Kidney capillary endothelial cell (primary cell): ENCODE measurements around the gene GPR82.
"Not testable (repeated sequence)": the region's sequence is repeated elsewhere in the genome, so short reads cannot be mapped to it uniquely, and the experiment has no call there.

Experiments
- DNase-seq: peaks from one replicate; pipeline ENCODE4 v3.0.0-alpha.2; 2018; ENCODE audit warnings: low spot score

Gene GPR82, protein sequence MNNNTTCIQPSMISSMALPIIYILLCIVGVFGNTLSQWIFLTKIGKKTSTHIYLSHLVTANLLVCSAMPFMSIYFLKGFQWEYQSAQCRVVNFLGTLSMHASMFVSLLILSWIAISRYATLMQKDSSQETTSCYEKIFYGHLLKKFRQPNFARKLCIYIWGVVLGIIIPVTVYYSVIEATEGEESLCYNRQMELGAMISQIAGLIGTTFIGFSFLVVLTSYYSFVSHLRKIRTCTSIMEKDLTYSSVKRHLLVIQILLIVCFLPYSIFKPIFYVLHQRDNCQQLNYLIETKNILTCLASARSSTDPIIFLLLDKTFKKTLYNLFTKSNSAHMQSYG

DNA sequence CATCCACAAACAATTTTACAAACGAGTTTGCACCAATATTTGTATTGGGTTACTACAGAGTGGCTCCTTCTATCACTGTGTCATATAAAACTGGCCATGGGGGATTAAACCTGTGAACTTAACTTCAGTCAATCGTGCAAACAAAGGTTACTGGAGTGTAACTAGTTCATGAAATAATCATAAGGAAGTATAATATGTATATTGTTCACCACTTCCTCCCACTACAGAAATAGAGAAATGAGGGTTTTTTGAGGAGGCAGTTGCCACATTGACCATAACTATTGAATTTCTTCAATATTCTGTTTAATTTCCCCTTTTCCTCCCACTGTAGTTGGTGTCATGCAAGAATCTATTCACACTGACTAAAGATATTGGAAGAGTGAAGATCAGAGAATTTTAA is at the start of gene GPR82:
Gene GPR82, plus strand, starts transcription at position 356 of the 400 bp plus-strand sequence. CDS start 2,846 bp downstream, outside the sequence.
- DNase-seq, result no peak

DNA sequence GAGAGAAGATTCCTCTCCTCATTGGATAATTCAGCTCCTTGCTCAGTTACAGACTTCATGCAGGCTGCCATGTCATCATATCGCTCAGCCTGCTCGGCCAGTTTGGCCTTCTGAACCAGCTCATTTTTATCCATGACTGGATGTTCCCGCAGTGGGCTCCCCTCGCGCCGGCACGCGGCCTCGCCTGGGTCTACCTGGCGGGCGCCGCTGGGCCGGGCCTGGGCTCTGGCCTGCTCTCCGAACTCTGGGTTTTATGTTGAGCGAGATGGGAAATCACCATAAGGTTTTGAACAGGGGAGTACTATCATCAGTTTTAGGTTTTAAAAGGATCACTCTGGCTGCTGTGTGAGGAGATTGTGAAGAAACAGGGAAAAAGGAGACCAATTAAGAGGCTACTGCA is 47.6 kb upstream of the GPR82 start:
- not testable (repeated sequence) for DNase-seq

DNA sequence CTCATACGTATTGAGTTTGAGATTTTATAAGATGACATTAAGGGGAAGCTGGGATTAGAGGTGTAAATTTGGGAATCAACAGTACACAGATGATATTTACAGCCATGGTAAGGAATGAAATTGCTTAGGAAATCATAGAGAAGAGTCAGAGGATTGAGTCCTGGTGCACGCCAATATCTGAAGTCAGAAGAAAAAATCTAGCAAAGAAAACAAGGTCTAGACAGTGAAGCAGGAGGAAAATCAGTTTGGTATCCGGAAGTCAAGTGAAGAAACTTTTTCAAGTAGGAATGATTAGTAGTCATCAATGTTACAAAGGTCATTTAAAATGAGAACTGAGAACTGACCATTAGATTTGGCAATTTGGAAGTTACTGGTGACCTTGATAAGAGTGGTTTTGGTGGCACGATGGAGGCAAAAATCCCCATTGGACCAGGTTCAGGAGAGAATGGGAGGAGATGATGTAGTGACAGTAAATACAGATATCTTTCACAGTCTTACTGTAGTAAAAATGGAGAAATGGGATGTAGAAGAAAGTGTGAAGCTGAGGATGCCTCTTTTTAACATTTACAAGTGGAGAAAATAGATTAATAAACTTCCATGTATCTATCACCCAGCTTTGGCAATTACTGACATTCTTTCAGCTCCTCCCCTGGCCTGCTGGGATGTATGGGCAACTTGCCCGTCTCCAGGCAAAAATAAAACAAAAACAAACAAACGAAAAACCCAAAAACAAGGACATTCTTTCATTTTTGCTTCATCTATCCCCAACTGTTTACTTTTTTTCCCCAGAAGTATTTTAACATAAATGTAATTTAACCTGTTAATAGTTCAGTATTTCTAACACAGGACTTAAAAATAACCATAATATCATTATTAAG is 46.6 kb upstream of the GPR82 start:
- no peak for DNase-seq

DNA sequence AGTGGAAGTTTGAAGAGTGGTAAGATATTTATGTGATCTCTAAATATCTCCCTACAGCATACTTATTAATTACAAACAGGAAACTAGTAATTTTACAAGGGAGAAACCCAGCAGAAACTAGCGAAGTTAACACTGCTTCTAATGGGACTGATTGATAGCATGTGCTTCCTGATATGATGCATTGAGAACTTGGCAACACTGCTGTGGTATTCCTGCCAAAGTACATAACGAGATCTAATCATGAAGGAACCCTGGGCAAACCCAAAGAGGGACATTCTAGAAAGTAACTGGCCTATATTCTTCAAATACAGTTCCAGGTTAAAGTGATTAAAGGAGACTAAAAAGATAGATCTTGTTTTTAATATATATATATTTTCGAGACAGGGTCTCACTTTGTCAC is 39.8 kb upstream of the GPR82 start:
- no peak for DNase-seq

DNA sequence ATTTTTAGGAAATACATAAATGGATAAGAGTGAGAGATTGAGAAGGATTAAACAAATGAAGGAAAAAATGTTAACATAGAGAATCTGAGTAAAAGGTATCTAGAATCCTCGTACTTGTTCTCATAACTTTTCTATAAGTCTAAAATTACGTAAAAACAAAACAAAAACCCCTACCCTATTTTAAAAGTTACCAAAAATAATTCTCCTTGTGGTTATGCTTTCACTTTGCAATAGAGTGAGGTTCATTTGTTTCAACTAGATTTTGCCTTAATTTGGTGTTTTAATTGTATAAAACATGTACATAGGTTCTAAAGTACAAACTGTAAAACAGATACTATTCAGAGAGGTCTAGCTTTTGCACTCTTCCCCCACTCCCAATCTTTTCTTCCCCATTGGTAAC is 39.0 kb upstream of the GPR82 start:
- no peak for DNase-seq

DNA sequence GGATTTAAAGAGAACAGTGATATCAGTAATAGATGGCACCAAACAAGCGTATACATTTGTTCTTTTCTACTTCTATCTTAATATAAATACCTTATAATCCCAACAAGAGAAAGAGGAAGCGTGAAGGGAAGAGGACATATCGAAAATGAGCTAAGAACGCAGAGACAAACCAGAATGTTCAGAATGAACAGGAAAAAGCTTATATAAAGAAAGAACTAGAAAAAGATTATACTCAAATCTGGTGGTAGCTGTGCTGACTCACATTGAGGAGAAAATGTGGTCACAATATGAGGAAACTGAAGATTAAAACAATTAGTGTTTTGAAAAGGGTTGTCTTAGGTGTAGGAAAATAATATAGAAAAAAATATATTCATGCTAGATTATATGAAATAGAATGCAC is 37.2 kb upstream of the GPR82 start:
- DNase-seq, result no peak

DNA sequence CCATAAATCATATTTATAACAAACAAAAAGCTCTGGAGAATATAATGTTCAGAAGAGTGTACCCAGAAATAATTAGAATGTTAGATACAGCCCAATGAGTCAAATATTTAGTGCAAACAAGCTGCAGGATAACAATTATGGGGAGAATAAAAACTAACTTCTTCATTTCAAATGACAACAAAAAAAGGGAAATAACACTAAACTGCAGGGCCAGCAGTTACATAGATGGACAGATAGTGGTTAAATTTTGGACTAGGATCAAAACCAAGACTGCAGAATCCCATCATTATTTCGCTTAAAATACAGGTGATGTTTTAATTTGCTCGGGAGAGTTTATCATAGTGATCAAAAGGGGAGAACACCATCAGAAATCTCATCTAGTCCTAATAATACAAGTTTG is 35.8 kb upstream of the GPR82 start:
- no peak for DNase-seq

DNA sequence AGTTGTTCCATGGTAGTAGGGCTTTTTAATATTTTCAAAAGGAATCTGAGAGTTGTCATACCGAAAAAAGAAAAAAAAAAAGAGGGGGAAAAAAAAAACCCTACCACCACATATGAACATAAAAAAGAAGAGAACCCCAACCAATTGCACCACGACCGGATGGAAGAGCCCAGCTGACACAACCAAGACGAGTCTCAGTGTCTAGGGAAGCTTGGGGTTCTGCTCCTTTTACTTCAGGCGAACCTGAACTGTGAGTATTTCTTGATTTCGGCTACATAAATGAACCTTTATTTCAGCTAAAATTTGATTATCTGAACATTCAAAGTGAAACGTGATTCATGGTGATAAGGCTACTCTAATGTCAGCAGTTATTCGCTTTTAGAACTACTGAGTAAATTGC is 35.1 kb upstream of the GPR82 start, which contains the start of gene GPR34:
Gene GPR34, plus strand, starts transcription at position 139 of the 400 bp plus-strand sequence. CDS start 6,661 bp downstream, outside the sequence.
- DNase-seq, result no peak

DNA sequence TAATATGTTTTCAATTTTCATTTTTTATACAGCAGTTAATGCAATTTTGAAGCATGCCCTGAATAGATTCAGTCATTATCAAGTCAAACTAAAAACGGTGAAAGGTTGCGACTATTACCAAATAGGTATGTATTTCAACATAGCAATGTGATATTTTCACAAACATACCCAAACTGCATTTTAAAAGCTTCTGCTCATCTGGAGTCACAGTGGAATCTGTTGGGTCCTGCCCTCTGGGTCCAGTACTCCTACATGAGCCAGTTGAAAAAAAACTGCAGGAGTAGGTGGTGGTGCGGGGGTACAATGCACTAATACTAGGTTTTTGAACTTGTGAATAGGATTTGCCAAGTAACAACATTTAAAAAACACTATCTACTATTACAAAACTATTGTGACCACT is 34.3 kb upstream of the GPR82 start:
- no peak for DNase-seq

DNA sequence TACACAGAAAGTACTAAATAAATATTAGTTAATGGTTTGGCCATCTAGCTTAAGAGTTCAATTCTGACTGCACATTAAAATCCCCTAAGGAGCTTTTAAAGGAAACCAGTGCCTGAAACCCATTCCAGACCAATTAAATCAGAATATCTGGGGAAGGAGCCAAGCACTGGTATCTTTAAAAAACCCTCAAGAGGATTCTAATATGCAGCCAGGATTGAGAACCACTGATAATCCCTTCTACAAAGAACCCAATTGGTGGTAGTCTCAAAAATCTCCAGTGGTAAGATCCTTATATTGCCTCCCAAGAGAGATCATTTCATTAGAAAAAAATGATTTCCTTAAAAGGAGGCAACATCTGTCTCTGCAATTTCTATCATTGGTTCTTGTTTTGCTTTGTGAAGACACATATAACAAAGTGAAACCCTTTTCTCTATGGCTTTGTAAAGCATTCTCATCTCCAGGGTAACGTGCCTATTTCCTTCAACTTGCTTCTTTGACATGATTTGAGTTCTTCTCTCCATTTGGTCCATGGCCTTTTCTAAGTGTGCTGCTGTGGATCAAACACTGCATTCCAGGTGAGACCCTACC is 31.7 kb upstream of the GPR82 start:
- DNase-seq, result no peak

DNA sequence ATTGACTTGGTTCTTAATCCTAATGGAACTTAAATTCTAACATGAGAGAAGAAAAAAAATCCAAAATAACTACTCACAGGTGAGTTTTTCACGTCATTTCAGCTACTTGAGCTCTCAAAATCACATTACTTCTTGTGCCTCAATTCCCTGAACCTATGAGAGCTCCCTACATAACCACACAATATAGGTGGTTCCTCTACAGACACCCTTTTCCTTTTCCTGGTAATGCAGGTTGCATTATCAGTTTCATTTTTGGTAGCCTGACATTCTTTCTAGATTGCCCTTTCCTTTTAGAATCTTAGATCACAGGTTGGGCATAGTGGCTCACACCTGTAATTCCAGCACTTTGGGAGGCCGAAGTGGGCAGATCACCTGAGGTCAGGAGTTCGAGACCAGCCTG is 31.0 kb upstream of the GPR82 start:
- no peak for DNase-seq

DNA sequence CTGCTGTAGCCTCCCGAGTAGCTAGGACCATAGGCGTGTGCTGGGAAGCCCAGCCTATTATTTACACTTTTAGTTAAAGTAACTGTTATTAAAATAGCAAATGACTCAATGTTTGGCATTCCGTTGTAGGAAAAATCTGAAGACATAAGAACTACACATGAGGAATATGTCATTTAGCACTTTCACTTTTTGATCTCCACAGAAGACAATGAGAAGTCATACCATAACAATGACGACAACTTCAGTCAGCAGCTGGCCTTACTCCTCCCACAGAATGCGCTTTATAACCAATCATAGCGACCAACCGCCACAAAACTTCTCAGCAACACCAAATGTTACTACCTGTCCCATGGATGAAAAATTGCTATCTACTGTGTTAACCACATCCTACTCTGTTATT is 28.6 kb upstream of the GPR82 start:
- DNase-seq, result no peak

DNA sequence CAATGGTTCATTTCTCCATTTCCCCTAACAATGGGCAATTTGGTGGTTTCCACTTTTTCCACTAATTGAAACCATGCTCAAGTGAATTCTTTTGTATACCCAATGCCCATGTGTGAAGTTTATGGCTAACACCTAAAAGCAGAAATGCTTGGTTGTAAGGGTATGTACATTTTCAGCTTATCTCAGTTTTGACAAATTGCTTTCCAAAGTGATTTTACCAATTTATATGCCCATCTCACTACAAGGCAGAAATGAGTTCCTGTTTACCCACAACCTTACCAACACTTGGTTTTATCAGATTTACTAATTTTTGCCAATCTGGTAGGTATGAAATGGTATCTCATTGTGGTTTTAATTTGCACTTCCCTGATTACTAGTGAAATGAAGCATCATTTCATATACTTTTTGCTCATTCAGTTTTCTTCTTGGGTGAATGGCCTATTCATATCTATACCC is 20.4 kb upstream of the GPR82 start:
- DNase-seq, result no peak

DNA sequence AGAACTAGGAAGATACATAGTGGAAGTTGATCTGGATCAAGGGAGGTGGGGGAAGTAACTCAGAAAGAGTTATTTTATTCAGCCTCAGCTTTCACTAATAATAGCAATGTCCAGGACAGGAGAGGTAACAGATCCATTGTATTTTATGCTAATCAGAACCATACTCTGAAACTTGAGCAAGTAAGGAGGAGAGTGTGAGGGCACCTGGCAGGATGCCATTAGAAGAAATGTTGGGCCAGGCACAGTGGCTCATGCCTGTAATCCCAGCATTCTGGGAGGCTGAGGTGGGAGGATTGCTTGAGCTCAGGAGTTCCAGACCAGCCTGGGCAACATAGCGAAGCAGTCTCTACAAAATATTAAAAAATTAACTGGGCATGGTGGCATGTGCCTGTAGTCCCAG is 18.9 kb upstream of the GPR82 start:
- DNase-seq, result no peak

DNA sequence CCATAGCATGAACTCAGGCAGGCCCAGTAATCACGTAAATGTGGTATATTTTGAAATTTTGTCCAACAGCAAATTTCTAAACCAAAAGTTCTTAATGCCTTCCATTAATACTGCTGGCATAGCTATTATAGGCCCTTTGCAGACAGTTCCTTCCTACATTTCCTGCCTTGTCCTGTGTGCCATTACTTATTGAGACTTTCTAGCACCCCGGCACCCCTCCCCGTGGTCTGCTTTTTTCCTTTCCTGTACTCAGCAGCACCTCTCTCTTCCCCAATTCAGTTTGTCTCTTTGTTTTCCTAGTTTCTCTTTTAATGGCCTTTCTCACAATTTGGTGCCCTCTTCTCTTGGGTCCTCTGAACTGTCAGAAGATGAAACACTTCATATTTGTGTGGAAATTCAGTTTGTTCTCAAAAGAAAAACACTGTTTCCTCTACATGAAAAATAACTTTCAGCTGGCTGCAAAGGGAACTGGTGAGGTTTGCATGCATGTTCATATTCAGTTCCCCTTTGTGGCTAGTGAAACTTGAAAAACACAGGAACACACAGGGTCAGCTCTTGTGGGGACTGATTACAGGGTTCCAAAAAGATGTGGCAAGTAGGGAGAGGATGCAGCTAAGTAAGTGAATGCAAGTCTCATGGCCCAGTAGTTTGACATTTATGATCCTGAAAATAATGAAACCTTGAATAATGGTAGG is 18.2 kb upstream of the GPR82 start:
- no peak for DNase-seq

DNA sequence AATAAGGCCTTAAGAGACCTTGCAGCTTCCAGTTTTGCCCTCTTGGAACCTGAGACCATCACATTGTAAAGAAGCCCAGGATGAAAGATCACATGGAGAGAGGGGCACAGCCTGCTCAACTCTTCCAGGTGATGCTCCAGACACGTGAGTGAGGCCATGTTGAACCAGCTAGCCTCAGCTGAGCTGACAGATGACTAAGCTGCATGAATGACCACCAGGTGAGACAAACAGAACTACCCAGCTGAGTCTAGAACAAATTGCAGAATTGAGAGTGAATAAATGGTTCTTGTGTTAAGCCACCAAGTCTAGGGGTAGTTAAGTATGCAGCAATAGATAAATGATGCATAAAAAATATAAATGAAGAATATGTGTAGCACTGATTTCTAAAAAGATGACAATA is 16.8 kb upstream of the GPR82 start:
- DNase-seq, result no peak

DNA sequence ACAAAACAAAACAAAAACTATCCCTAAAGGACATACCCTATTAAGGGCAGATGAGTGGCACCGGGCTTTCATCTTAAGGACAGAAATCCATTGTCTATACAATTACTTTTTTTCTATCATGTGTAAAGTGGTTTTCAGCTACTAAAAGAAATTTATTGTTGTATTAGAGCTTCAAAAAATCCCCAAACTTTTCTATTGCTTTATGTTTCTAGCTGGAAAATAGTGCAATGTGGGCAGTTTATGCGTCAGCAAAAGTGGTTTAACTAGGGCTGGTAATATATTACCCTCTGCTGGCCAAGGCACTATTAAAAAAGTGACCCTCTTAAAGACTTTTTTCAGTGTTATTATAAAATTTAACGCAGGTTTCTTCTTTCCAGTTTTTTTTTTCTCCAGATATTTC is 15.5 kb upstream of the GPR82 start:
- DNase-seq, result no peak

DNA sequence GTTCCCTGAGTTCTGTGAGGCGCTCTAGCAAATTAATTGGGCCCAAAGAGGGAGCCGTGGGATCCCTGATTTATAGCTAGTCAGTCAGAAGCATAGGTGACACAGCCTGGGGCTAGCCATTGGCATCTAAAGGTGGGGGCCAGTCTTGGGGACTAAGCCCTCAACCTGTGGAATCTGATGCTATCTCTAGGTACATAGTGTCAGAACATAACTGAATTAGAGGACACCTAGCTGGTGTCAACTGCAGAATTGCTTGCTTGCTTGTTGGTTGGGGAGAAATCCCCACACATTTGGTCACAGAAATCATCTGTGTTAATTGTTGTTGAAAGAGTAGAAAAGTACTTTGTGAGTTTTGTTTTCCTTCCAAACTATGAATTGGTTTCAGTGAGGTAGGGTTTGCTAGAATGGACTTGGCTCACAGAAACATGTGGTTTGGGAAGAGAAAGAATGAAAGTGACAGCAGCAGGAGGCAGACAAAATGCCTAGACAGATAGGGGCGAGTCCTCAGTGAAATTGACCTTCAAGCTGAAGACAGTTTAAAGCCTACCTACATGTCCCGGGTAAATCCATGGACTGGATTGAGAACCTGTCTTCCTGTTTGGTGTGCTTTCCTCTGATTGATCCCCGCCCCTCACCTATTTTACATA is 12.8 kb upstream of the GPR82 start:
- DNase-seq, result no peak

DNA sequence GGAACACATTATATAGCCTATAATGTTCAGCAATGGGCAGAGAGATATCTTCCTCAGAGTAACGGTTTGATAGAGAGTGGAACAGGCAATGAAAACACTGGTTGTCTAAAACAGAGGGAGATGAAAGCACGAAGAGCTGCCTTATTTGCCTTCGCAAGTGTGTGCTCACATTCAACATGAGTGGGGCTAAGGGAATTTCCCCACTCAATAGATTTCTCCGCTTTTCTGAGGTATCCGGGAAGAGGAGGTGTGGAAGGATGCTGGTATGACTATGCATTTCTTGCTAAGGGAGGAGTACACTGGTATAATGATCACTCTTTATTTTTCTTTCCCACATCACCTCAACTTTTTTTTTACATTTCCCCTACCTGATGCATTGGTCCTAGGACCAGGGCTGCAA is 7.8 kb upstream of the GPR82 start:
- DNase-seq, result no peak

DNA sequence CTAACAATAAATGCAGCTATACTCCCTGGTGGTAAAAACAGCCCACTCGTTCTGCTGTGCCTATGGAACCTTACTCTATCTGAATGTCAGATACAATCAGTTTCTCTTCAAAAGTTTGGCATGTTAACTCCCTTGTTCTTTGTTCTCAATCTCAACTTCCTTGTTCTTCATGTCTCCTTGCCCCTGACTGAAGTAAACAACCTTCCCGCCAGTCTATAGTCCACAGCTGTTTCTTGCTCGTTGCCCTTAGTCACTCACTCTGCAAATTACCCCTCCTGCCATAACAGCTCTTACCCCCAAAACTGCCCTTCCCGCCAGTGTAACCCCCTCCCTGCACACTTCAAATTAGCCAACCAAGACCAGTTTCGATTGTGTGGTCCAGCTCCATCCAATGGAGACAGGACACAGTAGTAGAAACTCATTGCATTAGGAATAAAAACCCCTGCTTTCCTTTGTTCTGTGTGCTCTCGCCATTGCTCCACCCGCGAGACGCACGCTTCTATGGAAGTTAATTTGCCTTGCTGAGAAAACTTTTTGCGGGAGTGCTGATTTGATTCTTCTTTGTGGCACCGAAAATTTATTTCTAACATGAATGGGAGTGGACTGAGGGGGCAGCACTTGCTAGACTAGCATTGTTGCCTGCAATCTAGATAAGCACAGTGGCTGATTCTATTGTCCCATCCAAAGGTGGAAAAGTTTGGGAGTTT is 7.1 kb upstream of the GPR82 start:
- DNase-seq, result no peak
